ENCODE results near the gene MAPK8IP3.

Gene MAPK8IP3

DNA sequence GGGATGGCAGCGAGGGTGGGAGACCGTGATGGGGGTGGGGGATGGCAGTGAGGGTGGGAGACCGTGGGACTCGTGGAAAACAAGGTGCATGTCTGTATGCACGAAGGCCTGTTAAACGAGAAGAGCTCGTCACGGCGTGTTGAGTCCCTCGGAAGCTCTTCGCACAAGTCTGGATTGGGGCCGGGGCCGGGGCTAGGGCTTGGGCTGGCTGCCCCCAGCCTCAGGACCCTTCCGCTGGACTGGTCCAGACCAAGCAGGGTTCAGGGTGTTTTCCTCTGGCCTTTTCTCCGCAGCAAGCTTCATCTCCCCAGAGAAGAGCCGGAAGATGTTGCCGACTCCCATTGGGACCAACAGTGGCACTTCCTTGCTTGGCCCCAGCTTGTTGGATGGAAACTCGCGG, 35.6 kb upstream of the MAPK8IP3 start:
- H3K4me2 ChIP-seq (ENCODE audit: low read length): no peak overlapping the region
- H4K20me1 ChIP-seq (ENCODE audit: insufficient read depth, low read length): no peaks in the 10 kb centered on the region
- no peaks in the 10 kb centered on the region for H3K9me3 ChIP-seq (ENCODE audit: insufficient read depth, low read length)
- no peaks in the 10 kb centered on the region for H3K4me1 ChIP-seq (ENCODE audit: low read length)
- H3K4me3 ChIP-seq (ENCODE audit: low read length): no peak overlapping the region
- no peak overlapping the region for H2AFZ ChIP-seq (ENCODE audit: low read depth, low read length)
- no peak overlapping the region for H3K27ac ChIP-seq (ENCODE audit: low read length)
- no peak overlapping the region for H3K9ac ChIP-seq (ENCODE audit: low read length)
- TF ChIP-seq EZH2phosphoT487 (IDR thresholded peaks at IDR 0.05; ENCODE audit: low read depth): no peak
- H3K36me3 ChIP-seq (replicated peaks; ENCODE audit: low read depth, low read length): peaks cover 60% of the 10 kb centered on the region
- H3K79me2 ChIP-seq (ENCODE audit: low read length): no peaks in the 10 kb centered on the region
- H3K27me3 ChIP-seq (ENCODE audit: low read depth, low read length): no peaks in the 10 kb centered on the region

DNA sequence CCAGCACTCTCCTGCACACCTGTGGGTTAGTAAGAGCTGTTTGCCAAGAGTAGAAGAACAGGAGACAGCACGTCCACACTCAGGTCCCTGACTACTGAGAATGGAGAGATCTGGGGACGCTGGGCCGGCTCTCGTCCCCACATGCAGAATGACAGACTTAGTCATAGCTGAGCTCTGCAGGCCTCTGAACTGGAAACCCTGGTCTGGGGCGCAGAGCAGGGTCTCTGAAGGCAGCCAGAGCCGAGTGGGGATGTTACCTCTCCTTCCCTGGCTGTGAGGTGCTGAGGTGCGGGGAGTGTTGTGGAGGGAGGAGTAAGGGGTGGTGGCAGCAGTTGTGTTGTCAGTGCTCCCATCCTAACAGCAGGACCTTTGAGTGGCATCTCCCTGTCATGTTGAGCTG, 35.1 kb upstream of the MAPK8IP3 start:
- H4K20me1 ChIP-seq (ENCODE audit: insufficient read depth, low read length): no peaks in the 10 kb centered on the region
- H3K4me1 ChIP-seq (ENCODE audit: low read length): no peaks in the 10 kb centered on the region
- H3K4me3 ChIP-seq (ENCODE audit: low read length): no peak overlapping the region
- no peaks in the 10 kb centered on the region for H3K27me3 ChIP-seq (ENCODE audit: low read depth, low read length)
- no peaks in the 10 kb centered on the region for H3K9me3 ChIP-seq (ENCODE audit: insufficient read depth, low read length)
- no peak overlapping the region for H3K27ac ChIP-seq (ENCODE audit: low read length)
- H3K36me3 ChIP-seq (replicated peaks; ENCODE audit: low read depth, low read length): peaks cover 60% of the 10 kb centered on the region
- TF ChIP-seq, protein P1, sequence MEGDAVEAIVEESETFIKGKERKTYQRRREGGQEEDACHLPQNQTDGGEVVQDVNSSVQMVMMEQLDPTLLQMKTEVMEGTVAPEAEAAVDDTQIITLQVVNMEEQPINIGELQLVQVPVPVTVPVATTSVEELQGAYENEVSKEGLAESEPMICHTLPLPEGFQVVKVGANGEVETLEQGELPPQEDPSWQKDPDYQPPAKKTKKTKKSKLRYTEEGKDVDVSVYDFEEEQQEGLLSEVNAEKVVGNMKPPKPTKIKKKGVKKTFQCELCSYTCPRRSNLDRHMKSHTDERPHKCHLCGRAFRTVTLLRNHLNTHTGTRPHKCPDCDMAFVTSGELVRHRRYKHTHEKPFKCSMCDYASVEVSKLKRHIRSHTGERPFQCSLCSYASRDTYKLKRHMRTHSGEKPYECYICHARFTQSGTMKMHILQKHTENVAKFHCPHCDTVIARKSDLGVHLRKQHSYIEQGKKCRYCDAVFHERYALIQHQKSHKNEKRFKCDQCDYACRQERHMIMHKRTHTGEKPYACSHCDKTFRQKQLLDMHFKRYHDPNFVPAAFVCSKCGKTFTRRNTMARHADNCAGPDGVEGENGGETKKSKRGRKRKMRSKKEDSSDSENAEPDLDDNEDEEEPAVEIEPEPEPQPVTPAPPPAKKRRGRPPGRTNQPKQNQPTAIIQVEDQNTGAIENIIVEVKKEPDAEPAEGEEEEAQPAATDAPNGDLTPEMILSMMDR (IDR thresholded peaks at IDR 0.05; ENCODE audit: low read depth, low read length): no peak
- no peak for TF ChIP-seq EZH2phosphoT487 (IDR thresholded peaks at IDR 0.05; ENCODE audit: low read depth)
- H3K4me2 ChIP-seq (ENCODE audit: low read length): no peak overlapping the region
- H2AFZ ChIP-seq (ENCODE audit: low read depth, low read length): no peak overlapping the region
- no peaks in the 10 kb centered on the region for H3K79me2 ChIP-seq (ENCODE audit: low read length)
- H3K9ac ChIP-seq (ENCODE audit: low read length): no peak overlapping the region

DNA sequence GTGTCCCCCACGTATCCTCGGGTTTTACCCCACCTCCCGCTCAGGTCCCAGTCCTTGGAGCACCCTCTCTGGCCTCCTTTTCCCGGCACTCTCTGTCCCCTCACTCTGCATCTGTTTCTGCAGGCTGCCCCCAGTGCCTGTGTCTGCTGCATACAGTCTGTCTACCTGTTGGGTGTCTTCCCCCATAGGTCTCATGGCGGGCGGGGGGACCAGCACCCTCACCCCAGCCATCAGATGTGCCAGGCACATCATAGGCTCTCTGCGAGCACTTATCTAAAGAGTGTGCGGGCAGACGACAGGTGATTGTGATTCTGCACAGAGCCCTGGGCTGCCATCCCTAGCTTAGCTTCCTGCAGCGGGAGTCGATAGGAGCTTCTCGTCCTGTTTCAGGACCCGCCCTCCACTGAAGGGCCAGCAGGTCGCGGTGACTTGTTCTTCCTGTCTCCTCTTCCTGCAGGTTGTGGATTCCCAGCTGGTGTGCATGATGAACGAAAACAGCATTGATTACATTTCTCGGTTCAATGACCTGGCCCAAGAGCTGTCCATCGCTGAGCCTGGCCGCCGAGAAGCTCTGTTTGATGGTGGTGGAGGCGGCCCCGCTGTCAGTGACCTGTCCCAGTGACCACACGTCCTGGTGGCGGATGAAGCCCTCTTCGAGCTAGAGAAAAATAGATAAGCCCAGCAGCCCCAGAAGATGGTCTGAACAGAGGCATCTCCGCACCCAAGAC, 32.4 kb upstream of the MAPK8IP3 start:
- peaks cover 5% of the 10 kb centered on the region for H3K79me2 ChIP-seq (ENCODE audit: low read length)
- H3K9ac ChIP-seq (ENCODE audit: low read length): no peak overlapping the region
- H4K20me1 ChIP-seq (ENCODE audit: insufficient read depth, low read length): no peaks in the 10 kb centered on the region
- no peak overlapping the region for H3K4me3 ChIP-seq (ENCODE audit: low read length)
- TF ChIP-seq, protein P1 (IDR thresholded peaks at IDR 0.05; ENCODE audit: low read depth, low read length): no peak
- no peak for TF ChIP-seq EZH2phosphoT487 (IDR thresholded peaks at IDR 0.05; ENCODE audit: low read depth)
- H3K9me3 ChIP-seq (ENCODE audit: insufficient read depth, low read length): no peaks in the 10 kb centered on the region
- H2AFZ ChIP-seq (ENCODE audit: low read depth, low read length): no peak overlapping the region
- no peaks in the 10 kb centered on the region for H3K27me3 ChIP-seq (ENCODE audit: low read depth, low read length)
- no peak overlapping the region for H3K4me2 ChIP-seq (ENCODE audit: low read length)
- H3K36me3 ChIP-seq (replicated peaks; ENCODE audit: low read depth, low read length): peaks cover 47% of the 10 kb centered on the region
- H3K4me1 ChIP-seq (ENCODE audit: low read length): peaks cover 3% of the 10 kb centered on the region; the same call in 1 of the 2 replicates
- H3K27ac ChIP-seq (ENCODE audit: low read length): no peak overlapping the region

DNA sequence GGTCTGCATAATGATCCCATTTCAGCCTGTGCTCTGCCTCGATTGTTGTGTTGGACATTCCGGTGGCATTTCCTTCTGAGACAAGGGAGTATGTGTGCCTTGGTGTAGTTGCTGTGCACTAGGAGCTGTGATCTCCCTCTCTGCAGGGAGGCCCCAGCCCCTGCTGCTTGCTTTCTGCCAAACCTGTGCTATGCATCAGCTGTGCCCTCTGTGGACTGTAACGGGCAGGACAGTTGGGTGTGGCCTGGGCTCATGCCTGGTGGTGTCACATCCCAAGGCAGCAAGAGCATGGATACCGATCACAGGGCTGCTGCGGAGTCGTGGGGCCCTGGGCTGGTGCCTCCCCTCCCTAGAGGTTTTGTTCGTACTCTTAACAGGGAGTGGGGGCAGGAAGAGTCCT, 31.7 kb upstream of the MAPK8IP3 start:
- Histone ChIP-seq H3K79me2 (ENCODE audit: low read length) (peaks cover 12% of the 10 kb centered on the region), H3K9ac (ENCODE audit: low read length) (no peak overlapping the region), H3K27me3 (ENCODE audit: low read depth, low read length) (no peaks in the 10 kb centered on the region), H3K4me3 (ENCODE audit: low read length) (no peak overlapping the region), H3K36me3 (replicated peaks; ENCODE audit: low read depth, low read length) (peaks cover 40% of the 10 kb centered on the region), H4K20me1 (ENCODE audit: insufficient read depth, low read length) (no peaks in the 10 kb centered on the region), H3K4me2 (ENCODE audit: low read length) (no peak overlapping the region), H2AFZ (ENCODE audit: low read depth, low read length) (no peak overlapping the region), H3K9me3 (ENCODE audit: insufficient read depth, low read length) (no peaks in the 10 kb centered on the region), H3K4me1 (ENCODE audit: low read length) (peaks cover 7% of the 10 kb centered on the region; the same call in 1 of the 2 replicates), H3K27ac (ENCODE audit: low read length) (no peak overlapping the region)
- TF ChIP-seq, protein P1 (IDR thresholded peaks at IDR 0.05; ENCODE audit: low read depth, low read length): no peak
- TF ChIP-seq EZH2phosphoT487 (IDR thresholded peaks at IDR 0.05; ENCODE audit: low read depth): no peak
